Activated T-helper 2 cell treated with anti-CD3 and anti-CD28 coated beads, Interferon-gamma antibody, Interleukin-2, Interleukin-4, amounts not matched to agents 10 μg/mL and 5 μg/mL and 100 μg/mL, durations not matched to agents 14 hours and 24 hours and 36 hours (primary cell): ENCODE measurements around the gene NFKB1. TPM values are rescaled to one million over a fixed set of nuclear protein-coding genes. Genes with fewer than 3 reads are reported as not detected.

Source experiments
- DNase-seq: peaks from one replicate; pipeline ENCODE4 v3.0.0; 2021; ENCODE audit warnings: low spot score
- H3K27ac Mint-ChIP-seq: one replicate; pipeline ENCODE4 v1.8.0; 2021; ENCODE audit warnings: mixed read lengths
- H3K27me3 Mint-ChIP-seq: one replicate; pipeline ENCODE4 v1.8.0; 2021; ENCODE audit warnings: low read depth, mixed read lengths
- H3K36me3 Mint-ChIP-seq: one replicate; pipeline ENCODE4 v1.8.0; 2021; ENCODE audit warnings: low read depth, mixed read lengths
- H3K4me1 Mint-ChIP-seq: one replicate; pipeline ENCODE4 v1.8.0; 2021; ENCODE audit warnings: low read depth, mixed read lengths
- H3K4me3 Mint-ChIP-seq: one replicate; pipeline ENCODE4 v1.8.0; 2021; ENCODE audit warnings: low read depth, mild to moderate bottlenecking, moderate library complexity, mixed read lengths
- H3K9me3 Mint-ChIP-seq: one replicate; pipeline ENCODE4 v1.8.0; 2021; ENCODE audit warnings: mixed read lengths
- intact Hi-C: fragments of 100-400 bp; cut with micrococcal nuclease; formaldehyde crosslinking; loops from one replicate; pipeline ENCODE4 v1.15.1; 2023
- total RNA-seq: library from RNA; stranded (reverse); gene quantifications from 2 replicates; pipeline ENCODE4 v1.2.3, GENCODE V29; 2022

NFKB1 gene
- total RNA-seq, 1 donor from 2014 or later = 199 TPM

GRCh38 chr4:102598762-102599374, 97.7 kb downstream of the NFKB1 start:
- intact Hi-C loops = loop anchor here (1.0 to 10.0 kb wide), 6 partner anchors 13 to 209 kb away; partner anchors contain the start of gene NFKB1
- no peak for DNase-seq
- peak overlapping the region; percentile 89 for H3K27ac Mint-ChIP-seq
- peaks cover 94% of the 10 kb centered on the region for H3K36me3 Mint-ChIP-seq
- H3K9me3 Mint-ChIP-seq = peaks cover 7% of the 10 kb centered on the region
- peaks cover 67% of the 10 kb centered on the region for H3K4me1 Mint-ChIP-seq
- H3K4me3 Mint-ChIP-seq = peak overlapping the region; percentile 57
- H3K27me3 Mint-ChIP-seq = no peaks in the 10 kb centered on the region

GRCh38 chr4:102599455-102599854, 98.3 kb downstream of the NFKB1 start:
- no peak for DNase-seq
- Mint-ChIP-seq H3K36me3 (peaks cover 93% of the 10 kb centered on the region), H3K9me3 (peaks cover 7% of the 10 kb centered on the region), H3K4me3 (peak overlapping the region; percentile 7), H3K4me1 (peaks cover 64% of the 10 kb centered on the region), H3K27me3 (no peaks in the 10 kb centered on the region), H3K27ac (peak overlapping the region; percentile 89)
- intact Hi-C loops = loop anchor here (1.0 to 10.0 kb wide), 5 partner anchors 13 to 145 kb away; partner anchors contain the start of gene NFKB1

- H3K9me3 Mint-ChIP-seq = peaks cover 7% of the 10 kb centered on the region
- peaks cover 93% of the 10 kb centered on the region for H3K36me3 Mint-ChIP-seq
- H3K27me3 Mint-ChIP-seq = no peaks in the 10 kb centered on the region
- H3K27ac Mint-ChIP-seq = no peak overlapping the region
- H3K4me1 Mint-ChIP-seq = peaks cover 66% of the 10 kb centered on the region
- DNase-seq = no peak
- intact Hi-C loops = loop anchor here (1.0 to 10.0 kb wide), 5 partner anchors 13 to 145 kb away; partner anchors contain the start of gene NFKB1
- H3K4me3 Mint-ChIP-seq = no peak overlapping the region
These were observed 98.7 kb downstream of the NFKB1 start for GRCh38 chr4:102599886-102600285.

- H3K4me3 Mint-ChIP-seq = no peak overlapping the region
- peak overlapping the region; percentile 19 for H3K27ac Mint-ChIP-seq
- H3K27me3 Mint-ChIP-seq = no peaks in the 10 kb centered on the region
- intact Hi-C loops = no loop called here
- peaks cover 7% of the 10 kb centered on the region for H3K9me3 Mint-ChIP-seq
- peaks cover 92% of the 10 kb centered on the region for H3K36me3 Mint-ChIP-seq
- H3K4me1 Mint-ChIP-seq = peaks cover 68% of the 10 kb centered on the region
- no peak for DNase-seq
These were observed 99.5 kb downstream of the NFKB1 start for GRCh38 chr4:102600689-102601088.

- Mint-ChIP-seq H3K27me3 (no peaks in the 10 kb centered on the region), H3K4me1 (peaks cover 59% of the 10 kb centered on the region), H3K36me3 (peaks cover 88% of the 10 kb centered on the region), H3K9me3 (peaks cover 7% of the 10 kb centered on the region), H3K27ac (no peak overlapping the region), H3K4me3 (no peak overlapping the region)
- no peak for DNase-seq
- intact Hi-C loops = no loop called here
These were observed 100.5 kb downstream of the NFKB1 start for GRCh38 chr4:102601586-102602227.

- Mint-ChIP-seq H3K27me3 (no peaks in the 10 kb centered on the region), H3K36me3 (peaks cover 88% of the 10 kb centered on the region), H3K4me3 (no peak overlapping the region), H3K27ac (no peak overlapping the region), H3K9me3 (peaks cover 7% of the 10 kb centered on the region), H3K4me1 (peaks cover 52% of the 10 kb centered on the region)
- DNase-seq = no peak
- intact Hi-C loops = no loop called here
These were observed 103.2 kb downstream of the NFKB1 start for GRCh38 chr4:102604222-102604940.

GRCh38 chr4:102606261-102606660, 105.1 kb downstream of the NFKB1 start:
- Mint-ChIP-seq H3K9me3 (peaks cover 7% of the 10 kb centered on the region), H3K4me3 (no peak overlapping the region), H3K27ac (no peak overlapping the region), H3K4me1 (peaks cover 55% of the 10 kb centered on the region), H3K27me3 (no peaks in the 10 kb centered on the region), H3K36me3 (peaks cover 90% of the 10 kb centered on the region)
- DNase-seq = no peak
- intact Hi-C loops = no loop called here

- peaks cover 7% of the 10 kb centered on the region for H3K9me3 Mint-ChIP-seq
- intact Hi-C loops = no loop called here
- H3K4me3 Mint-ChIP-seq = no peak overlapping the region
- DNase-seq = no peak
- no peaks in the 10 kb centered on the region for H3K27me3 Mint-ChIP-seq
- peaks cover 90% of the 10 kb centered on the region for H3K36me3 Mint-ChIP-seq
- peaks cover 62% of the 10 kb centered on the region for H3K4me1 Mint-ChIP-seq
- peak overlapping the region; percentile 51 for H3K27ac Mint-ChIP-seq
These were observed 105.8 kb downstream of the NFKB1 start for GRCh38 chr4:102606846-102607450.

- Mint-ChIP-seq H3K9me3 (peaks cover 6% of the 10 kb centered on the region), H3K36me3 (peaks cover 94% of the 10 kb centered on the region), H3K4me3 (no peak overlapping the region), H3K4me1 (peaks cover 72% of the 10 kb centered on the region), H3K27me3 (no peaks in the 10 kb centered on the region), H3K27ac (no peak overlapping the region)
- intact Hi-C loops = no loop called here
- DNase-seq = no peak
These were observed 107.0 kb downstream of the NFKB1 start for GRCh38 chr4:102608190-102608589.

GRCh38 chr4:102610007-102610406, 108.8 kb downstream of the NFKB1 start:
- no peaks in the 10 kb centered on the region for H3K27me3 Mint-ChIP-seq
- H3K4me1 Mint-ChIP-seq = peaks cover 76% of the 10 kb centered on the region
- DNase-seq = no peak

GRCh38 chr4:102610476-102610875, 109.3 kb downstream of the NFKB1 start:
- Mint-ChIP-seq H3K36me3 (peaks cover 95% of the 10 kb centered on the region), H3K27me3 (no peaks in the 10 kb centered on the region), H3K4me3 (no peak overlapping the region), H3K27ac (peak overlapping the region; percentile 48), H3K9me3 (no peaks in the 10 kb centered on the region), H3K4me1 (peaks cover 75% of the 10 kb centered on the region)
- intact Hi-C loops = loop anchor here (5.0 kb wide), 1 partner anchor 108 kb away; the partner anchor contains the start of gene NFKB1
- DNase-seq = no peak

More at GRCh38 chr4:102610007-102610406, 108.8 kb downstream of the NFKB1 start:
- Mint-ChIP-seq H3K9me3 (no peaks in the 10 kb centered on the region), H3K4me3 (no peak overlapping the region), H3K36me3 (peaks cover 95% of the 10 kb centered on the region), H3K27ac (peak overlapping the region; percentile 39)
- intact Hi-C loops = loop anchor here (5.0 kb wide), 1 partner anchor 108 kb away; the partner anchor contains the start of gene NFKB1

- Mint-ChIP-seq H3K27ac (peak overlapping the region; percentile 92), H3K36me3 (peaks cover 97% of the 10 kb centered on the region), H3K27me3 (no peaks in the 10 kb centered on the region), H3K9me3 (no peaks in the 10 kb centered on the region), H3K4me3 (peak overlapping the region; percentile 59), H3K4me1 (peaks cover 81% of the 10 kb centered on the region)
- intact Hi-C loops = loop anchor here (2.0 to 5.0 kb wide), 4 partner anchors 13 to 110 kb away; partner anchors contain the start of gene NFKB1
- DNase-seq = no peak
These were observed 111.1 kb downstream of the NFKB1 start for GRCh38 chr4:102612210-102612609.
